Measurements from ENCODE around the gene PLAU.
A peak's percentile ranks its signal among the peaks of the same experiment; 100 is the strongest.

PLAU gene

GRCh38 chr10:73946253-73947145 lies 35.6 kb downstream of the PLAU start:
- Histone ChIP-seq H3K36me3 (ENCODE audit: low read depth) (no peaks in the 10 kb centered on the region), H3K9me3 (ENCODE audit: severe bottlenecking) (no peaks in the 10 kb centered on the region), H3K4me3 (ENCODE audit: severe bottlenecking) (no peak overlapping the region), H3K27ac (ENCODE audit: poor library complexity, severe bottlenecking) (no peak overlapping the region), H3K4me1 (ENCODE audit: insufficient read depth, poor library complexity, severe bottlenecking) (no peaks in the 10 kb centered on the region), H3K27me3 (ENCODE audit: insufficient read depth, poor library complexity, severe bottlenecking) (no peaks in the 10 kb centered on the region)
- no peak for DNase-seq (ENCODE audit: low spot score)
- TF ChIP-seq CTCF (IDR thresholded peaks at IDR 0.05; ENCODE audit: poor library complexity, severe bottlenecking): peak; percentile 41
- ATAC-seq (ENCODE audit: low read depth): no peak; the same call in 2 of the 3 replicates

DNA sequence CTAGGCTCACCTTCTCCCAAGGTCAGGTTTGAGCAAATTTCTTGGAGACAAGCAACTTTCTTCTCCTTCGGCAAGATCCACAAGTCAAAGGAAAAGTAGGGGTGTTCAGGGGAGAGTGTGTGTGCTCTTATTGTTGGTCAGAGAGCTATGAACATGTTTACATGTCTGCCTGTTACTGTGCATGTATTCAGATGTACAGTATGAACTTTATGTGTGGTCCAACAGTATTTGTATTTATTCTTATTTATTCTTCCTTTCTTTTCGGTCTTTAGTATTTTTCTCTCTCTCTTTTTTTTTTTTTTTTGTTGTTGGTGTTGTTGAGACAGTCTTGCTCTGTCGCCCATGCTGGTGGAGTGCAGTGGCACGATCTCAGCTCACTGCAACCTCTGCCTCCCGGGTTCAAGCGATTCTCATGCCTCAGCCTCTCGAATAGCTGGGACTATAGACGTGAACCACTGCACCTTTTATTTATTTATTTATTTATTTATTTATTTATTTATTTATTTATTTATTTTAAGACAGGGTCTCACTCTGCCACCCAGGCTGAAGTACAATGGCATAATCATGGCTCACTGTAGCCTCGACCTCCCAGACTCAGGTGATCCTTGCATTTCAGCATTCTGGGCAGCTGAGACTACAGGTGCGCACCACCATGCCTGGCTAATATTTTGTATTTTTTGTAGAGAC lies 38.2 kb downstream of the PLAU start:
- Histone ChIP-seq H3K9me3 (ENCODE audit: severe bottlenecking) (no peaks in the 10 kb centered on the region), H3K36me3 (ENCODE audit: low read depth) (no peaks in the 10 kb centered on the region), H3K4me1 (ENCODE audit: insufficient read depth, poor library complexity, severe bottlenecking) (no peaks in the 10 kb centered on the region), H3K27ac (ENCODE audit: poor library complexity, severe bottlenecking) (no peak overlapping the region), H3K27me3 (ENCODE audit: insufficient read depth, poor library complexity, severe bottlenecking) (no peaks in the 10 kb centered on the region), H3K4me3 (ENCODE audit: severe bottlenecking) (no peak overlapping the region)
- DNase-seq (ENCODE audit: low spot score) (no peak), ATAC-seq (ENCODE audit: low read depth) (no peak)
- TF ChIP-seq CTCF (IDR thresholded peaks at IDR 0.05; ENCODE audit: poor library complexity, severe bottlenecking): no peak

GRCh38 chr10:73950155-73950948 lies 39.4 kb downstream of the PLAU start:
- Histone ChIP-seq H3K9me3 (ENCODE audit: severe bottlenecking) (no peaks in the 10 kb centered on the region), H3K4me1 (ENCODE audit: insufficient read depth, poor library complexity, severe bottlenecking) (no peaks in the 10 kb centered on the region), H3K27me3 (ENCODE audit: insufficient read depth, poor library complexity, severe bottlenecking) (no peaks in the 10 kb centered on the region), H3K4me3 (ENCODE audit: severe bottlenecking) (no peak overlapping the region), H3K27ac (ENCODE audit: poor library complexity, severe bottlenecking) (no peak overlapping the region), H3K36me3 (ENCODE audit: low read depth) (no peaks in the 10 kb centered on the region)
- TF ChIP-seq CTCF (IDR thresholded peaks at IDR 0.05; ENCODE audit: poor library complexity, severe bottlenecking): no peak
- ATAC-seq (ENCODE audit: low read depth): no peak
- no peak for DNase-seq (ENCODE audit: low spot score)

GRCh38 chr10:73953665-73954064 lies 42.7 kb downstream of the PLAU start:
- Histone ChIP-seq H3K27ac (ENCODE audit: poor library complexity, severe bottlenecking) (no peak overlapping the region), H3K9me3 (ENCODE audit: severe bottlenecking) (no peaks in the 10 kb centered on the region), H3K36me3 (ENCODE audit: low read depth) (no peaks in the 10 kb centered on the region), H3K4me3 (ENCODE audit: severe bottlenecking) (no peak overlapping the region), H3K4me1 (ENCODE audit: insufficient read depth, poor library complexity, severe bottlenecking) (peaks cover 4% of the 10 kb centered on the region), H3K27me3 (ENCODE audit: insufficient read depth, poor library complexity, severe bottlenecking) (no peaks in the 10 kb centered on the region)
- DNase-seq (ENCODE audit: low spot score): no peak
- ATAC-seq (ENCODE audit: low read depth): no peak
- TF ChIP-seq CTCF (IDR thresholded peaks at IDR 0.05; ENCODE audit: poor library complexity, severe bottlenecking): no peak
